ENCODE results near the gene TFB2M.
A peak's percentile ranks its signal among the peaks of the same experiment; 100 is the strongest.
"Not testable (repeated sequence)": the region's sequence is repeated elsewhere in the genome, so short reads cannot be mapped to it uniquely, and the experiment has no call there.

The TFB2M gene

DNA sequence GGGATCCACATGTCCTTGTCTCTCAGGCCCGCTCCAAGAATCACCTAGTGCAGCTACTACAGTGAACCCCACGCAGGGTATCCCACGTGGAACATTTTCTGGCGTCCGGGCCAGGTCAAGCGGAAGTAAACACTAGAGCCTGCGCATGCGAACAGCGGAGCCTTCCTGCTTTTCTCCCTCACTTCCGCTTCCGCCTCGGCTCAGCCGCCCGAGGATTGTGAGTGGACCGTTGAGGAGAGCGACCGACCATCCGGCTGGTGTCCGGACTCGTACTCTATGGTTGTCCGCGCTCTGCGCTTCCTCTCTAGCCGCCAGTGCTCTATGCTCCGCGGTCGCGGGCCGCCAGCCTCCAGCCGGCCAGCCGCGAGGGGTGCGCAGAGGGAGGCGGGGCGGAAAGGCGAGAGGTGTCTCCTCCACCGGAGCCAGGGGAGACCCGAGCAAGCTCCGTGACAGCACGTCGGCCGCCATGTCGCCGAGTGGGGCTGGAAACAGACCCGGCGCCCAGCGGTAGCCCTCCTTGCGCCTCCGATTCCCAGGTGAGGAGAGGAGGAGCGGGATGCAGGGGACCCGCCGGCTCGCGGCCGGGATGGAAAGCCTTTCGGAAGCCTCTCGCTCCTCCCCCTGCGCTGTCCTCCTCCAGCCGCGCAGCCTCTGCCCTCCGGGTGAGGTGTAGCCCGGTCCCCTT, at the start of gene TFB2M, which contains the start of gene CNST:
Gene TFB2M, minus strand, starts transcription at position 134 of the 685 bp plus-strand sequence. Its CDS starts 123 bp downstream, at position 11.
Gene CNST, plus strand, starts transcription at position 329 of the 685 bp plus-strand sequence. CDS start 25,107 bp downstream, outside the sequence.
- H3K27ac Mint-ChIP-seq = peak within 1 kb of the TSS; percentile 97
- H3K36me3 Mint-ChIP-seq (ENCODE audit: low read depth) = peaks cover 24% of the 10 kb centered on the region
- no peaks in the 10 kb centered on the region for H3K27me3 Mint-ChIP-seq
- no peaks in the 10 kb centered on the region for H3K9me3 Mint-ChIP-seq
- peak within 1 kb of the TSS; percentile 99 for H3K4me3 Mint-ChIP-seq
- H3K4me1 Mint-ChIP-seq (ENCODE audit: low read depth) = peaks cover 52% of the 10 kb centered on the region

DNA sequence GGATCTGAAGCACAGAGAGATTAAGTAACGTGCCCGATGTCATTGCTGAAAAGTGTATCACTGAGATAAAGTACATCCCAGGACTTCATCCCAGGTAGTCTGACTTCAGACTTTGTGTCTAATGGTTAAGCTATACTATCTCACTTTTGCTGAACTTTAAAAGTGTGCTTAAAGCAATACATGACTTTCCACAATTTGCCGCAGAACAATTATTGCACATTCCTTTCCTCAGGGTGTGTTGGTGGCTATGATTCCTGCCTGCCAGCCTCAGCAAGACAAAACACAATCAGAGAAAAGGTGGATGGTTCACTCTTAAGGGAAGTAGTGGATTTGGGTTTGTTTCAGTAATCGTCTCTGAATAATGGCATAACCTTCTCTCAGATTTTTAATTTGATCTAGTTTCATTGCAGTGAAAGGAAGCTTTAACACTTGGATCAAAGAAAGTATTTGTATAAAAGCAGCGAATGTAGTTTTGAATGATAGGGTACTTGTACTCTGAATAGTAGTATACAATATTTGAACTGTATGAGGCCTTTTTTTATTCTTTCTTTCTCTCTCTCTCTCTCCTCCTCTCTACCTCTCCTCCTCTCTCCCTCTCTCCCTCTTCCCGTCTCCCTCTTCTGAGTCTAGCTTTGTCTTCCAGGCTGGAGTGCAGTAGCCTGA, 47.2 kb upstream of the TFB2M start:
- Mint-ChIP-seq H3K4me1 (ENCODE audit: low read depth) (peaks cover 39% of the 10 kb centered on the region), H3K4me3 (no peak overlapping the region), H3K36me3 (ENCODE audit: low read depth) (peaks cover 25% of the 10 kb centered on the region), H3K27ac (no peak overlapping the region), H3K27me3 (no peaks in the 10 kb centered on the region), H3K9me3 (no peaks in the 10 kb centered on the region)

GRCh38 chr1:246609632-246610031, 43.6 kb upstream of the TFB2M start:
- Mint-ChIP-seq H3K4me3 (no peak overlapping the region), H3K9me3 (no peaks in the 10 kb centered on the region), H3K36me3 (ENCODE audit: low read depth) (peaks cover 10% of the 10 kb centered on the region), H3K27ac (no peak overlapping the region), H3K4me1 (ENCODE audit: low read depth) (peaks cover 44% of the 10 kb centered on the region), H3K27me3 (no peaks in the 10 kb centered on the region)

GRCh38 chr1:246608616-246609376, 42.7 kb upstream of the TFB2M start:
- Mint-ChIP-seq H3K27me3 (no peaks in the 10 kb centered on the region), H3K4me1 (ENCODE audit: low read depth) (peaks cover 44% of the 10 kb centered on the region), H3K4me3 (no peak overlapping the region), H3K9me3 (no peaks in the 10 kb centered on the region), H3K36me3 (ENCODE audit: low read depth) (peaks cover 10% of the 10 kb centered on the region), H3K27ac (peak overlapping the region; percentile 63)

DNA sequence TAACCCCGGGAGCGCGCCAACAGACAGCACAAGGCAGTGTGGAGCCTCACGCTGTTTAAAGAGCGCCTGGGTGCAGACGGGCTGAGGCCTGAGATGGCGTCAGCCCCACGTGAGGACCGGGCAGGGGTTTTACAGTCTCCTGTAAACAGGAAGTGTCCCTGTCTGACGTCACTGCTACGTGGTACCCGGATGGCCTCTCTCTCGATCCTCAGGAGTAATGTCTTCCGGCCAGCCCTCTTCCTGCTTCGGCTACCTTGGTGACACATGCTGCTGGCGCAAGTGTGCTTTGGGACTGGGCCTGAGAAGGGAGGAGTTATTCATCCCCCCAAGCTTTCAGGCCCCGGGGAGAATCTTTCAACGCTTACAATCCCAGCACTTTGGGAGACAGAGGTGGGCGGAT, 41.4 kb upstream of the TFB2M start:
- H3K36me3 Mint-ChIP-seq (ENCODE audit: low read depth) = peaks cover 19% of the 10 kb centered on the region
- no peaks in the 10 kb centered on the region for H3K9me3 Mint-ChIP-seq
- peaks cover 51% of the 10 kb centered on the region for H3K4me1 Mint-ChIP-seq (ENCODE audit: low read depth)
- no peaks in the 10 kb centered on the region for H3K27me3 Mint-ChIP-seq
- H3K27ac Mint-ChIP-seq = no peak overlapping the region
- H3K4me3 Mint-ChIP-seq = no peak overlapping the region

GRCh38 chr1:246605231-246605630, 39.2 kb upstream of the TFB2M start:
- Mint-ChIP-seq H3K4me1 (ENCODE audit: low read depth) (peaks cover 57% of the 10 kb centered on the region), H3K36me3 (ENCODE audit: low read depth) (peaks cover 25% of the 10 kb centered on the region)
- H3K27ac Mint-ChIP-seq, H3K27me3 Mint-ChIP-seq, H3K4me3 Mint-ChIP-seq, H3K9me3 Mint-ChIP-seq: not testable (repeated sequence)

GRCh38 chr1:246602194-246602593, 36.1 kb upstream of the TFB2M start:
- H3K36me3 Mint-ChIP-seq (ENCODE audit: low read depth) = peaks cover 31% of the 10 kb centered on the region
- H3K4me1 Mint-ChIP-seq (ENCODE audit: low read depth) = peaks cover 34% of the 10 kb centered on the region
- no peaks in the 10 kb centered on the region for H3K27me3 Mint-ChIP-seq
- peak overlapping the region; percentile 67 for H3K27ac Mint-ChIP-seq
- no peak overlapping the region for H3K4me3 Mint-ChIP-seq
- no peaks in the 10 kb centered on the region for H3K9me3 Mint-ChIP-seq

GRCh38 chr1:246600579-246600978, 34.5 kb upstream of the TFB2M start:
- no peak overlapping the region for H3K4me3 Mint-ChIP-seq
- H3K9me3 Mint-ChIP-seq = no peaks in the 10 kb centered on the region
- H3K27ac Mint-ChIP-seq = no peak overlapping the region
- H3K27me3 Mint-ChIP-seq = no peaks in the 10 kb centered on the region
- H3K4me1 Mint-ChIP-seq (ENCODE audit: low read depth) = peaks cover 38% of the 10 kb centered on the region
- peaks cover 38% of the 10 kb centered on the region for H3K36me3 Mint-ChIP-seq (ENCODE audit: low read depth)

DNA sequence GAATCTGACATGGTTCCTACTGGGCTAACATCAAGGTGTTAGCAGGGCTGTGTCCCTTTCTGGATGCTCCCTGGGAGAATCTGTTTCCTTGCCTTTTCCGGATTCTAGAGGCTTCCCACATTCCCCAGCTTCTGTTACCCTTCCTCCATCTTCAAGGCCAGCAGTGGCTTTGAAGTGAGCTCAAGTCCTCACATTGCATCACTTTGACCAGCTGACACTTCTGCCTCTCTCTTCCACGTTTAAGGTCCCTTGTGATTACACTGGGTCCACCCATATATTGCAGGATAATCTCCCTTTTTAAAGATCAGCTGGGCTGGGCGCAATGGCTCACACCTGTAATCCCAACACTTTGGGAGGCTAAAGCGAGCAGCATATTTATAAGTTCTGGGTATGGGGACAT, 33.3 kb upstream of the TFB2M start:
- no peak overlapping the region for H3K4me3 Mint-ChIP-seq
- peaks cover 43% of the 10 kb centered on the region for H3K36me3 Mint-ChIP-seq (ENCODE audit: low read depth)
- peaks cover 41% of the 10 kb centered on the region for H3K4me1 Mint-ChIP-seq (ENCODE audit: low read depth)
- H3K27me3 Mint-ChIP-seq = no peaks in the 10 kb centered on the region
- no peak overlapping the region for H3K27ac Mint-ChIP-seq
- H3K9me3 Mint-ChIP-seq = no peaks in the 10 kb centered on the region

- Mint-ChIP-seq H3K9me3 (no peaks in the 10 kb centered on the region), H3K27me3 (no peaks in the 10 kb centered on the region), H3K4me1 (ENCODE audit: low read depth) (peaks cover 35% of the 10 kb centered on the region), H3K27ac (no peak overlapping the region), H3K4me3 (no peak overlapping the region), H3K36me3 (ENCODE audit: low read depth) (peaks cover 45% of the 10 kb centered on the region)
These were observed 31.9 kb upstream of the TFB2M start for GRCh38 chr1:246597971-246598370.

DNA sequence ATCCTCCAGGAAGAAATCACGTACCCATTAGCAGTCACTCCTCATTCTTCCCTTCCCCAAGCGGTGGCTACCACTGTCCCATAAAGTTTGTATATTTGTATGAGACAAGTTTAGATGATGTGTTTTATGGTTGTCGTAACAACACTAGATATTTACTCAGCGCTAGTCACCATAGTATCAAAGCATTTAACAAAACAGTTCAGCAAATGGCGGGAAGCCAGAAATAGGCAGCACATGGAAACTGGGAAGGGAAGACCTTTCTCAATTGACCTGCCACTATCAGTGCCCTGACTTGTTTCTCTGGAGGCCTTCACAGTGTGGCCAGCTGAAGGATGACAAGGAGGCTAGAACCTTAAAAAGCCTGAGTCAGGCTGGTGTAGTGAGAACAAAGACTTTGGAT, 31.3 kb upstream of the TFB2M start:
- H3K4me1 Mint-ChIP-seq (ENCODE audit: low read depth) = peaks cover 33% of the 10 kb centered on the region
- H3K27me3 Mint-ChIP-seq = no peaks in the 10 kb centered on the region
- peaks cover 46% of the 10 kb centered on the region for H3K36me3 Mint-ChIP-seq (ENCODE audit: low read depth)
- H3K9me3 Mint-ChIP-seq = no peaks in the 10 kb centered on the region
- H3K27ac Mint-ChIP-seq = no peak overlapping the region
- H3K4me3 Mint-ChIP-seq = no peak overlapping the region

GRCh38 chr1:246595146-246595545, 29.1 kb upstream of the TFB2M start:
- H3K4me1 Mint-ChIP-seq (ENCODE audit: low read depth) = peaks cover 32% of the 10 kb centered on the region
- peak overlapping the region; percentile 33 for H3K27ac Mint-ChIP-seq
- H3K4me3 Mint-ChIP-seq = no peak overlapping the region
- no peaks in the 10 kb centered on the region for H3K27me3 Mint-ChIP-seq
- H3K9me3 Mint-ChIP-seq = no peaks in the 10 kb centered on the region
- peaks cover 54% of the 10 kb centered on the region for H3K36me3 Mint-ChIP-seq (ENCODE audit: low read depth)

DNA sequence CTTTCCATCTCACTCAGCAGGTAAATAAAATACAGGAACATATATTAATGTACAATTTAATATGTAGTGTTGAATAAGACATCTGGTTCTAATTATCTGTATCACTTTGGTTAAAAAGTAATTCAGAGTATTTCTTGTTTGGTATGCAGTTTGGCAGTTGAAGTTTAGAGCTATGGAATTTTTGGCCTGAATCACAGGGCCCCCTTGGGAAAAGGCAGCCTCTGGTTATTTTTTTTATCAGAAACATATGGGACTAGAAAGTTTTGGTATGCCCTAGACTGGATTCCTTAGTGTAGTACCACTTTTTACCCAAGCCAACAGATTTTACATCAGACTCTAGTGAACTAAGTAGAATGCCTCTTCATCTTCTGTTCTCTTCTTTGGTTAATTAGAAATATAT, 26.6 kb upstream of the TFB2M start:
- H3K9me3 Mint-ChIP-seq = no peaks in the 10 kb centered on the region
- peaks cover 43% of the 10 kb centered on the region for H3K4me1 Mint-ChIP-seq (ENCODE audit: low read depth)
- H3K36me3 Mint-ChIP-seq (ENCODE audit: low read depth) = peaks cover 61% of the 10 kb centered on the region
- H3K27ac Mint-ChIP-seq = no peak overlapping the region
- H3K4me3 Mint-ChIP-seq = no peak overlapping the region
- H3K27me3 Mint-ChIP-seq = no peaks in the 10 kb centered on the region

- Mint-ChIP-seq H3K27me3 (no peaks in the 10 kb centered on the region), H3K4me3 (no peak overlapping the region), H3K27ac (no peak overlapping the region), H3K9me3 (no peaks in the 10 kb centered on the region), H3K36me3 (ENCODE audit: low read depth) (peaks cover 55% of the 10 kb centered on the region), H3K4me1 (ENCODE audit: low read depth) (peaks cover 47% of the 10 kb centered on the region)
These were observed 25.9 kb upstream of the TFB2M start for GRCh38 chr1:246591958-246592357.

- peak overlapping the region; percentile 65 for H3K27ac Mint-ChIP-seq
- peaks cover 51% of the 10 kb centered on the region for H3K36me3 Mint-ChIP-seq (ENCODE audit: low read depth)
- no peak overlapping the region for H3K4me3 Mint-ChIP-seq
- H3K9me3 Mint-ChIP-seq = no peaks in the 10 kb centered on the region
- H3K27me3 Mint-ChIP-seq = no peaks in the 10 kb centered on the region
- peaks cover 43% of the 10 kb centered on the region for H3K4me1 Mint-ChIP-seq (ENCODE audit: low read depth)
These were observed 25.4 kb upstream of the TFB2M start for GRCh38 chr1:246591504-246591903.

Measured in stimulated activated naive CD8-positive, alpha-beta T cell treated with anti-CD3 and anti-CD28 coated beads, Interleukin-15, Interleukin-2, amounts not matched to agents 100 ng/mL and 50 ng/mL, for 24 hours (primary cell).